B cell (primary cell): ENCODE data around the gene TBX6.

Experiments
- EZH2 ChIP-seq: IDR thresholded peaks from 2 replicates; pipeline ENCODE4 v1.6.1; 2012; ENCODE audit warnings: borderline replicate concordance, low read depth, mild to moderate bottlenecking, moderate library complexity, low read length; ENCODE audit not compliant: insufficient read depth, poor library complexity, severe bottlenecking
- TF ChIP-seq, protein P1 (sequence below): fragments of 200-600 bp; IDR thresholded peaks from one replicate; pipeline ENCODE4 v1.8.0; 2022; ENCODE audit warnings: antibody characterized with exemption, mild to moderate bottlenecking

- TF ChIP-seq, protein P1, sequence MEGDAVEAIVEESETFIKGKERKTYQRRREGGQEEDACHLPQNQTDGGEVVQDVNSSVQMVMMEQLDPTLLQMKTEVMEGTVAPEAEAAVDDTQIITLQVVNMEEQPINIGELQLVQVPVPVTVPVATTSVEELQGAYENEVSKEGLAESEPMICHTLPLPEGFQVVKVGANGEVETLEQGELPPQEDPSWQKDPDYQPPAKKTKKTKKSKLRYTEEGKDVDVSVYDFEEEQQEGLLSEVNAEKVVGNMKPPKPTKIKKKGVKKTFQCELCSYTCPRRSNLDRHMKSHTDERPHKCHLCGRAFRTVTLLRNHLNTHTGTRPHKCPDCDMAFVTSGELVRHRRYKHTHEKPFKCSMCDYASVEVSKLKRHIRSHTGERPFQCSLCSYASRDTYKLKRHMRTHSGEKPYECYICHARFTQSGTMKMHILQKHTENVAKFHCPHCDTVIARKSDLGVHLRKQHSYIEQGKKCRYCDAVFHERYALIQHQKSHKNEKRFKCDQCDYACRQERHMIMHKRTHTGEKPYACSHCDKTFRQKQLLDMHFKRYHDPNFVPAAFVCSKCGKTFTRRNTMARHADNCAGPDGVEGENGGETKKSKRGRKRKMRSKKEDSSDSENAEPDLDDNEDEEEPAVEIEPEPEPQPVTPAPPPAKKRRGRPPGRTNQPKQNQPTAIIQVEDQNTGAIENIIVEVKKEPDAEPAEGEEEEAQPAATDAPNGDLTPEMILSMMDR = no peak
- TF ChIP-seq EZH2 = no peak
Observed at GRCh38 chr16:30046178-30046577, 45.5 kb downstream of the TBX6 start.
